Tibial nerve (tissue), 4 donors: Measurements from ENCODE around the gene NEDD4L. TPM values are rescaled to one million over a fixed set of nuclear protein-coding genes. Genes with fewer than 3 reads are reported as not detected.

Source experiments
- DNase-seq, 2 donors: peaks; one replicate each; pipeline ENCODE4 v3.0.0-alpha.2; 2019; ENCODE audit warnings: low spot score in 2 of 2
- H3K27ac ChIP-seq, 4 donors: fragments of 200-600 bp; sonication (generic) in 3 of 4; one replicate each; pipeline ENCODE4 v1.5.1; 2017 to 2019; ENCODE audit warnings: mild to moderate bottlenecking in 1 of 4
- H3K27me3 ChIP-seq, 2 donors: fragments of 200-600 bp; sonication (generic) in 1 of 2; one replicate each; pipeline versions ENCODE4 v1.5.1 to v1.6.0; 2017 to 2019
- H3K36me3 ChIP-seq, 3 donors: fragments of 200-600 bp; sonication (generic); one replicate each; pipeline ENCODE4 v1.5.1; 2018 to 2019
- H3K4me1 ChIP-seq, 4 donors: fragments of 200-600 bp; sonication (generic) in 3 of 4; one replicate each; pipeline ENCODE4 v1.5.1; 2017 to 2019
- H3K4me3 ChIP-seq, 4 donors: fragments of 200-600 bp; sonication (generic) in 3 of 4; one replicate each; pipeline ENCODE4 v1.5.1; 2017 to 2019; ENCODE audit warnings: mild to moderate bottlenecking in 1 of 4, moderate library complexity in 1 of 4
- H3K9me3 ChIP-seq, 4 donors: fragments of 200-600 bp; sonication (generic) in 3 of 4; one replicate each; pipeline ENCODE4 v1.5.1; 2017 to 2019
- CTCF ChIP-seq, 5 experiments: fragments of 200-600 bp in 3 of 5; fragments of 450-650 bp in 2 of 5; sonication (generic) in 3 of 5; IDR thresholded peaks; one replicate each; pipeline ENCODE4 v1.5.1; 2016 to 2019; ENCODE audit warnings: antibody characterized with exemption in 5 of 5, mild to moderate bottlenecking in 3 of 5, moderate library complexity in 2 of 5
- EP300 ChIP-seq, 2 donors: sonication (generic); formaldehyde crosslinking; IDR thresholded peaks; one replicate each; pipeline ENCODE4 v1.6.1; 2017; ENCODE audit warnings: antibody characterized with exemption in 2 of 2, mild to moderate bottlenecking in 1 of 2
- POLR2A ChIP-seq, 2 donors: fragments of 450-650 bp; IDR thresholded peaks; one replicate each; pipeline ENCODE4 v1.6.1; 2017; ENCODE audit warnings: antibody characterized with exemption in 2 of 2, mild to moderate bottlenecking in 2 of 2, moderate library complexity in 2 of 2
- WGBS, 2 donors: methylation state at CpG; one replicate each; pipeline ENCODE4 v1.1.5; 2018; 5-methylcytosine and 5-hydroxymethylcytosine counted together
- total RNA-seq, 4 donors: library from RNA; depleted of rRNA; stranded (reverse); fragments of >200 nt; gene quantifications; one replicate each; pipeline ENCODE4 v1.1.0, GENCODE V29; 2016

NEDD4L gene
- total RNA-seq, 4 donors from 2014 or later, result 15.3 to 59.9 (median 26.8) TPM

GRCh38 chr18:58307441-58307840, 263.4 kb downstream of the NEDD4L start:
- no peak overlapping the region for H3K4me3 ChIP-seq
- no peak overlapping the region for H3K27ac ChIP-seq
- no peak for DNase-seq
- peaks cover 0 to 23% (median 2%) of the 10 kb centered on the region in 4 donors for H3K9me3 ChIP-seq
- TF ChIP-seq POLR2A (IDR thresholded peaks at IDR 0.05), result no peak
- no peak for TF ChIP-seq EP300 (IDR thresholded peaks at IDR 0.05)
- no peak for TF ChIP-seq CTCF (IDR thresholded peaks at IDR 0.05)
- H3K36me3 ChIP-seq, result no peaks in the 10 kb centered on the region
- WGBS, 2 donors, result 69 to 72% methylated on average over 3 of the region's 3 CpGs
- H3K4me1 ChIP-seq, result no peaks in the 10 kb centered on the region
- no peaks in the 10 kb centered on the region for H3K27me3 ChIP-seq

GRCh38 chr18:58308463-58308862, 264.4 kb downstream of the NEDD4L start:
- no peak overlapping the region for H3K4me3 ChIP-seq
- no peaks in the 10 kb centered on the region for H3K27me3 ChIP-seq
- no peaks in the 10 kb centered on the region for H3K36me3 ChIP-seq
- peaks cover 0 to 23% (median 2%) of the 10 kb centered on the region in 4 donors for H3K9me3 ChIP-seq
- no peak for DNase-seq
- no peaks in the 10 kb centered on the region for H3K4me1 ChIP-seq
- no peak for TF ChIP-seq CTCF (IDR thresholded peaks at IDR 0.05)
- TF ChIP-seq POLR2A (IDR thresholded peaks at IDR 0.05), result no peak
- TF ChIP-seq EP300 (IDR thresholded peaks at IDR 0.05), result no peak
- 85 to 89% methylated on average over 8 of the region's 8 CpGs for WGBS, 2 donors
- no peak overlapping the region for H3K27ac ChIP-seq

- 93% methylated on average over 8 of the region's 8 CpGs for WGBS, 2 donors
- Histone ChIP-seq H3K27me3 (no peaks in the 10 kb centered on the region), H3K4me3 (no peak overlapping the region), H3K27ac (no peak overlapping the region), H3K9me3 (peaks cover 0 to 23% (median 2%) of the 10 kb centered on the region in 4 donors), H3K4me1 (no peaks in the 10 kb centered on the region), H3K36me3 (no peaks in the 10 kb centered on the region)
- no peak for DNase-seq
- TF ChIP-seq POLR2A (IDR thresholded peaks at IDR 0.05) (no peak), EP300 (IDR thresholded peaks at IDR 0.05) (no peak), CTCF (IDR thresholded peaks at IDR 0.05) (no peak)
Measured at GRCh38 chr18:58309099-58309498, 265.1 kb downstream of the NEDD4L start.

GRCh38 chr18:58309610-58310239, 265.7 kb downstream of the NEDD4L start:
- 88 to 89% methylated on average over 7 of the region's 7 CpGs for WGBS, 2 donors
- DNase-seq, result no peak
- no peak for TF ChIP-seq EP300 (IDR thresholded peaks at IDR 0.05)
- TF ChIP-seq POLR2A (IDR thresholded peaks at IDR 0.05), result no peak
- no peak for TF ChIP-seq CTCF (IDR thresholded peaks at IDR 0.05)
- no peak overlapping the region for H3K4me3 ChIP-seq
- peaks cover 0 to 21% (median 2%) of the 10 kb centered on the region in 4 donors for H3K9me3 ChIP-seq
- H3K27ac ChIP-seq, result no peak overlapping the region
- H3K36me3 ChIP-seq, result no peaks in the 10 kb centered on the region
- H3K4me1 ChIP-seq, result peaks cover 0 to 4% (median 2%) of the 10 kb centered on the region in 4 donors
- H3K27me3 ChIP-seq, result no peaks in the 10 kb centered on the region

- Histone ChIP-seq H3K9me3 (peaks cover 0 to 14% (median 2%) of the 10 kb centered on the region in 4 donors), H3K27me3 (no peaks in the 10 kb centered on the region), H3K4me1 (peaks cover 0 to 12% (median 9%) of the 10 kb centered on the region in 4 donors), H3K27ac (no peak overlapping the region), H3K36me3 (no peaks in the 10 kb centered on the region), H3K4me3 (no peak overlapping the region)
- TF ChIP-seq EP300 (IDR thresholded peaks at IDR 0.05), result no peak
- no peak for TF ChIP-seq CTCF (IDR thresholded peaks at IDR 0.05)
- DNase-seq, result no peak
- 70 to 76% methylated on average over 7 of the region's 7 CpGs for WGBS, 2 donors
Measured at GRCh38 chr18:58310517-58310916, 266.5 kb downstream of the NEDD4L start.
